Ammon's horn (tissue), 1 donor: ENCODE results near the gene GRM4.

ENCODE experiments used
- DNase-seq: peaks from one replicate; pipeline ENCODE4 v3.0.0-alpha.2; 2016; ENCODE audit warnings: low spot score

The GRM4 gene

DNA sequence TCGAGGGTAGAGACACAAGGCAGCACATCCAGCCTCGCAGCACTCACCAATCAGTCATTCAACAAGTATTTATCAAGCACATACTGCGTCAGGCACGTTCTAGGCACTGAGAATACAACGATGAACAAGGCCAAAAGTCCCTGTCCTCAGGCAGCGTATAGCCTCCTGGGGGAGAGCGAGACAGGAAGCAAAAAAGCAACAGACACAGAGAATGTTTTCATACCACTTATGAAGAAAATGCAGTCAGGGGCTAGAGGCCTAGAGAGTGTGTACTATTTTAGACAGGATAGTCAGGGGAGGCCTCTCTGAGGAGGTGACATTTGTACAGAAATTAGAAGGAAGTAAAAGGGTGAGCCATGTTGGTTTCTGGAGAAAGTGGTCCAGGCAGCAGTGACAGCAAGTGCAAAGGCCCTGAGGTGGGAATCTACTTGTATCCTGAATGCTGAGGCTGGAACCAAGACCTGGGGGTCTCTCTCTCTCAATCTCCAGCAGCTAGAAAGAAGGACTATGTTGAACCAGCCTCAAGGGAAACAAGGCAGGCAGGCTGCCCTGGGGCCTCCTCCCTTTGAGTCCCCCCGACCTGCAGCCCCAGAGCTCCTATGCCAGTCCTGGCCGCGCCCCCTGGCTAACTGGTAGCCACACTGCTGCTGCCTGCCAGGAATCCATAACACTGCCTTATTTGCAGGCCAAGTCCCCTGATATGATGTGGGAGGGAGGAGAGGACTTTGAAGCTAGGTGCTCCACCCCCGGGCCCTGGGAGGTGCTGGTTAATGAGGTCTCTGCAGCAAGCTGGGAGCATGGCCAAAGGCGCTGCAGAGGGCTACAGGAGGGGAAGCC is 151.2 kb downstream of the GRM4 start:
- no peak for DNase-seq

- DNase-seq: no peak
Observed at GRCh38 chr6:33993653-33994471, 152.0 kb downstream of the GRM4 start.

- DNase-seq: no peak
Observed at GRCh38 chr6:33993091-33993490, 152.8 kb downstream of the GRM4 start.

DNA sequence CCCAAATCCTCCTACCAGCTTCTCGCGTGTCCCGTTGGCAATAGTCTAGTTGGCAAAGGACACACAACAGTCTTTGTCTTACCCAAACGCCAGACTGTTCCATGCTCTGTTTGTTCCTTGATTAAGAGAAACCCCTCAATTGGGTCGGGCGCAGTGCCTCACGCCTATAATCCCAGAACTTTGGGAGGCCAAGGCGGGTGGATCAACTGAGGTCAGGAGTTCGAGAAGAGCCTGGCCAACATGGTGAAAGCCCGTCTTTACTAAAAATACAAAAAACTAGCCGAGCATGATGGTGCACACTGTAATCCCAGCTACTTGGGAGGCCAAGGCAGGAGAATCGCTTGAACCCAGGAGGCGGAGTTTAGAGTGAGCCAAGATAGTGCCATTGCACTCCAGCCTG is 153.7 kb downstream of the GRM4 start:
- DNase-seq: no peak

DNA sequence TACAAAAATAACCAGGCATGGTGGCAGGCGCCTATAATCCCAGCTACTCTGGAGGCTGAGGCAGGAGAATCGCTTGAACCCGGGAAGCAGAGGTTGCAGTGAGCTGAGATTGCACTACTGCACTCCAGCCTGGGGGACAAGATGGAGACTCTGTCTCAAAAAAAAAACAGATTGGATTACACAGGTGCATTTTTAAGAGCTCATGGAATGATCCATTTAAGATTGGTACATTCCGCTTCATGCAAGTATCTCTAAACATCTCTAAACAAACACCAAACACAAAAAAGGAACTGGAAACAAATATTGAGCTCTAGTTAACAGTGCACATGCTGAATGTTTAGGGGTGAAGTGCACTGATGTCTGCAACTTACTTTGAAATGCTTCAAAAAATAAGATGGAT is 154.3 kb downstream of the GRM4 start:
- no peak for DNase-seq

DNA sequence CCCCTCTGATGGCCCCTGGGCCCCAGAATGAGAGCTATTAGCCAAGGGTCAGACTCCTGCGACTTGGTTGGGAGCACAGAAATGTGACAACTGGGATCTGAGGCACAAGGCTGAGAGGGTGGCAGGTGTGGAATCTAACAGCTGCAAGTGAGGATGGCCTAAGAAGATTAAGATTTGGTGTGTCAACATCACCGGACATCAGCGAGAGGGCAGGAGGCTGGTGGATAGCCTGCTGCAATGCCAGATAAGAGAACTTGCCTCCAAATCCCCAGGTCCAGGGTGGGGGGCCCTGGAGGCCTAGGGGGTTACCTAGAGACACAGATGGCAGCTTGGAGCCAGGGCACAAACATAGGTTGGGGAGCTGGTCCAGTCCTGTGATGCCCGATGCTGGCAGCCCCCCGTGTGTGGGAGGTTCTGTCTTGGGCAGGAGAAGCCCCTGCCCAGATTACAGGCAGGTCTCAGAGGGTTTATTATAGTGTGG is 155.8 kb downstream of the GRM4 start:
- no peak for DNase-seq

DNA sequence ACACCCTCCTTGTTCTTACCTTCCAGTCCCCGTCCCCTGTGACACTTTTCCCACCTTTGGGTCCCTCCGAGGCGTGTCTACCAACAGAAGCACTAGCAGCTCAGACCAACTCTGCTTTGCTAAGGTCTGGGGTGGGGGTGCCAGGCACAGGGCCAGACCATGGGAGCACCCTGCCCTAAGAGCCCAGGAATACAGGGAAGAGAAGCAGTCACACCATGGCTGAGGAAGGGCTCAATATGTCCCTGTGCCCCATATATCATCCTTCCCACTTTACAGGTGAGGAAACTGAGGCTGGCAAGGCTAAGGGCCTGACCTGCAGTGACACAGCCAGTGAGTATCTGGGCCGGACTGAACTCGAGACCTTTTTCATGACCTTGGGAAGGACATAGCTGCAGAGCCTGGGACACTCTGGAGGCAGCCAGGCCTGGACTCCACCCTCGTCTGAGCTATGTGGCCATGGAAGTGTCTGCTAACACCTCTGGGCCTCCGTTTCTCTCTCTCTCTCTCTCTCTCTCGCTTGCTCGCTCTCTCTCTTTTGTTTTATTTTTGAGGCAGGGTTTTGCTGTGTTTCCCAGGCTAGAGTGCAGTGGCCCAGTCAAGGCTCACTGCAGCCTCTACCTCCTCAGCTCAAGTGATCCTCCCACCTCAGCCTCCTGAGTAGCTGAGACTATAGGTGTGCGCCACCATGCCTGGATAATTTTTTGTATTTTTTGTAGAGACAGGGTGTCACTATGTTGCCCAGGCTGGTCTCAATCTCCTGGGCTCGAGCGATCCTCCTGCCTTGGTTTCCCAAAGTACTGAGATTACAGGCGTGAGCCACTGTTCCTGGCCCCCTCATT is 156.7 kb downstream of the GRM4 start:
- DNase-seq: no peak

DNA sequence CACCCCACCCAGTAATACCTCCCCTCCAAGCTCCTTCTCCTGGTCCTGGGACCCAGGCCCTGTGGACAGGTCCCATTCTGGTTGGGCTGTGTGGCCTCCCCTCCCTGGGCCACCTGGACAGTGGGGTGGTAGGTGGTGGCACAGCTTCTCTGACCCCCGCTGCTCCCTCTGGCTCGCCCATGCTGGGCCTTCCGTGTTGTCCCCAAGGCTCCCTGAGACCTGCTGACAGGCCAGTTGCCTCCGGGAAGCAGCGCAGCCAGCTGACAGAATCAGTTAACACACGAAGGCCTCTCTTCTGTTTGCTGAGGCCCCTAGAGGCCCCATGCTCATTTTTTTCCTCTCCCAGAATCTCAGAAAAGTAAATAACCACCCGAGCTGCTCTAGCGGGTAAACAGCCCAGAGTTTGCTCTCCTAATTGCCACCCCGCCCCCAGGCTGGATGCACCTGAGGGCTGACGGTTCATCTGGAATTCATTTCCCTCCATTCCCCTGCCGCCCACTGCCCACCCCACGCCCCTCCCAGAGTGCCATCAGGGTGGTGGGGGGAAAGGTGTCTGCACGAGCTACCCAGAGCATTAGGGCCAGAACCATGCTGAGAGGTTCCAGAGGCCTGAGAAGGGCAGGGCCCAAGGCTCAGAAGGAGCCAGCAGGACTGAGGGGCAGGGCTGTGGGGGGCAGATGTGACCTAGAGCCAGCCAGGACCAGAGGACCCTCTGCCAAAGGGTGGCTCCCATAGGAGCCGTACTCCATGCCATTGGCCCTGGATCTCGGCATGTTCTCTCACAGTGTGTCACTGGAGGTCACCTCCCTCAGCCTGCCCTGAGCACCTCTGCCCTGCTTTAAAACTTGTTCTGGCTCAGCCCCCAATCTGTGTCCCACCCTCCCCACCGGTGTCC is 157.5 kb downstream of the GRM4 start:
- no peak for DNase-seq

DNA sequence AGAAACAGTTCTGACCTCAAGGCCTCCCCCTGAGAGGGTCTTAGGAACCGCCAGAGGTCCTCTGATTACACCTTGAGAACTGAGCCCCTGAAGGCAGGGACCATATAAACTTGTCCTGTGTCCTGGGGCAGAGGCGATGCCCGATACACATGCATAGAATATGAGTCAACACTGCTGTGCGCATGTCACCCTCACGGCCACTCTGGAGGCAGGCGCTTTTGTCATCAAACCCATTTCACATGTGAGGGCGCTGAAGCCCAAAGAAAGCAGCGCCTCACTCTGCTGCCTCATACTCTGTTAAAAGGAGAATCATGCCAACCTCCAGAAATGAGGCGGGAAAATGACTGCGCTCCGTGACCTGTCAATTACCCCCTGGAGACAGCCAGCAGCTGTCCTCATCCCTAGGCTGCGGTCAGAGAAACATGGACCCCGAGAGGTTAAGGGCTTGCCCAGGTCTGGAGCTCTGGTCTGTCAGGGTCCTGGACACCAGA is 158.3 kb downstream of the GRM4 start:
- DNase-seq: peak; percentile 22

- no peak for DNase-seq
Observed at GRCh38 chr6:33985947-33986346, 159.9 kb downstream of the GRM4 start.

GRCh38 chr6:33985313-33985751 is 160.6 kb downstream of the GRM4 start:
- DNase-seq: no peak

- no peak for DNase-seq
Observed at GRCh38 chr6:33984466-33985312, 161.2 kb downstream of the GRM4 start.

- no peak for DNase-seq
Observed at GRCh38 chr6:33983721-33984465, 162.0 kb downstream of the GRM4 start.

DNA sequence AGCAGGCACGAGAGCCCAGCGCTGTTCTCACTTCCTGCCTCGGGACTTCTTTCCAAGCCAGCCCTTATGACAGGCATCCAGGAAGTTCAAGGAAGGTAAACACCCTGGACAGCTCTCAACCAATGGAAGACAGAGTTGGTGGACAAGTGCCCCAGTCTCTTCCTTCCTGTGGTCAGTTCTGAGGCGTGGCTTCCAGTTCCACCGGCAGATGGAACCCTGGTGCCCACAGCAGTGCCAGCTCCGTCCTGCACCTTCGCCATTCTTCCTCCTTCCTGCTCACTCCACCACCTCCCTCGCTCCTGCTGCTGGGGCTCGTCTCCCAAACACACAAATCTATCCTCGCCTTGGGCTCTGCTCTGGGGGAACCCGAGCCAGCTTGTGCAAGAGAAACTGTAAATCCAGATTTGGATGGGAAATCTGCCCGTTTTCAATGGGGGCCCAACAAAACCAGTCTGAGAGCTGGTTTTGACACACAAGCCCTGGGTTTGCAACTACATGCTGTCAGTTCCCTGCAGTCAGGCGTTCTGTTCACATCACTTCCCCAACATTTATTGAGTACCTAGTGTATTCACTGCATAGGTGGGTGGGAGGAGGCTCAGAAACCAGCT is 162.7 kb downstream of the GRM4 start:
- peak; percentile 29 for DNase-seq

DNA sequence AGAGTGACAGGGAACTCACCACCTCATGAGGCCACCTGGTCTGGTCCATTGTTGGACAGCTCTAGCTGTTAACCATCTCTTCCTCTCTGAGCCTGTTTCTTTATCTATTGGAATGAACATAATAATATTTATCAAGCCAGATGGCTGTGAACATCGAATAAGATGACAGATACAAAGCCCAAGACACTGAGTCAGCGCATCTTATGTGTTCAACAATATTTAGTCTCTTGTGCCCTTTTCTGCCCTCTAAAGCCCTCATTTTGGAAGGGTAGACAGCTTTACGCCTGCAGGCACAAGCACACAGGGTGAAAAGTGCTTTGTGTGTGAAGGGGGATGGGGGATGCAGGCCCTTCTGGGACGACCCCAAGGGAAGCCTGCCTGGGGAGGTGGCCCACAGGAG is 164.0 kb downstream of the GRM4 start:
- DNase-seq: no peak

DNA sequence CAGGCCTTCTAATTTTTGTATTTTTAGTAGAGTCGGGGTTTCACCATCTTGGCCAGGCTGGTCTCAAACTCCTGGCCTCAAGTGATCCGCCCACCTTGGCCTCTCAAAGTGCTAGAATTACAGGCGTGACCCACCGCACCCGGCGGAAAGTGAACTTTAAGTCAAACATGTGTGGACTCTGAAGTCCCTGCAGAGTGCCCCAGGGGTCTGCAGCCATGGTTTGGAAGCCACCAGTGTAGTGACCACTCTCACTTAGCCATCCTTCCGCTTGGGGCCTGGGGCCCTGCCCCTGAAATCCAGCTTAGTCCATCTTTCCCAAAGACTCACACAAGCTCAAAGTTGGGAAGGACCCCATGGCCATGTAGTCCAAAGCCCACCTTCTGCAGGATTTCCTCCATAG is 164.5 kb downstream of the GRM4 start:
- no peak for DNase-seq

DNA sequence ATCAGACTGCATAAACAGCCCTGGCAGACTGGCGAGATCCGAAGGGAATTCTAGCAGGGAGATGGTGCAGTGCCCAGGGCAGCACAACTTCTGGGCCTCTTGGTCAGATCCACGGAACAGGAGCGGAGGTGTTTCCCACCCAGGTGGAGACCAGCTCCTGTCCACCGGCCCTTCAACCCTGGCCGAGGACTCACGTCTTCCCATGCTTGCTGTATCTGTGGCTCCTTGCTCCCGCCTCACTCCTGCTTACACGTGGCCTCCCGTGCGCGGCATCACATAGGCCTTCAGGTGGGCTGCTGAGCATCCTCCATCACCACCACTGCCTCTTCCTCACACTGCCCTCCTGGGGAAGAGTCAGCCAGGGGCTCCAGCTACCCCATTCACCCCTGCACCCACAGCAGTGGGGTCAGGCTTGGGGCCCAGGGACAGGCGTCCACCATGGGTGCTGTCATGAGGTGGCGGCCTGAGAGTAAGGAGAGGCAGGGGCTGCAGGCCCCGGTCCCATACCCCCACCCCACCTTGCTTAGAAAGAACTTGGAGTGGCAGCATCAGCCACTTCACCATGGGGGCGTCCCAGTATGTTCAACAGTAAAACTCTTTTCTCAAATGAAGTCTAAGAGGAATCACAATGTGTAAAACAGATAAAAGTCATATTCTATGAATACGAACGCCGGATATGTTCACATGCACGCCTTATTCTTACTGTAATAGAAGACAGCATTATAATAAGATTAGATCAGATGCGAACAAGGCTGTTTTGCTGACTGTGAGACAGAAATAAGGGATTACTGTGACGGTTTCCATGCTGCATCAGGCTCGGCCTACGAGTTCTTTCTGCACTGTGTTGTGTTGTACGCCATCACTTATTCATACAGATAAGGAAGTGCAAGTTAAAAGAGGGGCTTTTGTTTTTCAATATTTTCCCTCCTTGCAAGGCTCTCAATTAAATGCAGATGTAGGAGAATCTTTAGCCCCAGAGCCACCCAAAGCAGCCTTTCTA is 165.4 kb downstream of the GRM4 start:
- DNase-seq: no peak

DNA sequence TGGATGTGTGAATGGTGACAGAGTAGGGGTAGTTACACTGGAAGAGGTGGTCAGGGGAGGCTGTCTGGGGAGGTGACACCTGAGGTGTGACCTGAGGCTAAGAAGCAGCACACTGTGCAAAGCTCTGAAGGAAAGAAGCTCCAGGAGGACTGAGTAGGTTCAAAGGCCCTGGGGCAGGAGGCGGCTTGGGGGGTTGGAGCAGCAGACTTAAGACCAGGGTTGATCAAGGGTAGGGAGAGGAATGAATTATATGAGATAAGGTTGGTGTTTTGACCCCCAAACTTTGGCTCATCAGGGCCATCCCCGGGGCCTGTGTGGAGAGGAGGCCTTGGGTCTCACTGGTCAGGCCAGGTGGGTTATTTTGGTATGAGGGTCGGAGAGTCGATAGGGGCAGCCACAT is 166.1 kb downstream of the GRM4 start:
- DNase-seq: no peak
